Hematopoietic multipotent progenitor cell treated with erythropoietin and hydrocortisone succinate and interleukin-3 and kit ligand, for 4 days (in vitro differentiated cells): ENCODE results near the gene FAM228A.
"Not testable (repeated sequence)": the region's sequence is repeated elsewhere in the genome, so short reads cannot be mapped to it uniquely, and the experiment has no call there.

Source experiments
- DNase-seq: peaks from one replicate; pipeline ENCODE4 v3.0.0-alpha.2; 2015

The FAM228A gene

DNA sequence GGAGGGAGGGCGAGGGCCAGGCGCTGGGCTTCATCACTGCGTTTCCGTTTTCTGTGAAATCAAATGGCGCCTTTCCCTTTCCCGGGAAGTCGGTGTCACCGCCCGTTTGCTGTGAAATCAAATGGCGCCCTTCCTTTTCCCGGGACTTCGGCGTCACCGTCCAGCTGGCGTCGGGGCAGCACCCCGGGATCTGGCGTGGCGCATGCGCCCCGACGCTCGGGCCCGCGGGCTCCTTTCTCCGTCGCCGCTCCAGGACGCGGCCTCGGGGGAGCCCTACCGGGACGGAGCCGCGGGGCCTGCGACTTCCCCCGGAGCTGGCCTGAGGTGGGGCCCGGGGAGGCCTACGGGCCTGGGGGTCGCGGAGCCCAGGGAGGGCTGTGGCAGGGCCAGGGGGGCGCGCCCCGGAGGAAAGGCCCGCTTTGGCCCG, at the start of gene FAM228A:
Gene FAM228A (plus strand): TSS at position 203 of the 427 bp plus-strand sequence. CDS start 428 bp downstream, outside the sequence.
- no peak for DNase-seq

DNA sequence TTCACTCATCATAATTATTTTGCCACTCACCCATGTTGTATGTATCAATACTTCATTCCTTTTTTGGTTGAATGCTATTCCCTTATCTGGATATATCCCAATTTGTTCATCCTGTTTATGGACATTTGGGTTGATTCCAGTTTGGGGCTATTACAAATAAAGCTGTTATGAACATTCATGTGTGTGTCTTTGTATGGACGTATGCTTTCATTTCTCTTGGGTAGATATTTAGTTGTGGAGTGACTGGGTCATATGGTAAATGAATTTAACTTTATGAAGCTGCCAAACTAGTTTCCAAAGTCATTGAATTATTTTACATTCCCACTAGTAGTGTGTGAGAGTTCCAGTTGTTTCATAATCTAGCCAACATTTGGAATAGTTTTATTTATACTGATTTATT, 48.9 kb upstream of the FAM228A start:
- no peak for DNase-seq

DNA sequence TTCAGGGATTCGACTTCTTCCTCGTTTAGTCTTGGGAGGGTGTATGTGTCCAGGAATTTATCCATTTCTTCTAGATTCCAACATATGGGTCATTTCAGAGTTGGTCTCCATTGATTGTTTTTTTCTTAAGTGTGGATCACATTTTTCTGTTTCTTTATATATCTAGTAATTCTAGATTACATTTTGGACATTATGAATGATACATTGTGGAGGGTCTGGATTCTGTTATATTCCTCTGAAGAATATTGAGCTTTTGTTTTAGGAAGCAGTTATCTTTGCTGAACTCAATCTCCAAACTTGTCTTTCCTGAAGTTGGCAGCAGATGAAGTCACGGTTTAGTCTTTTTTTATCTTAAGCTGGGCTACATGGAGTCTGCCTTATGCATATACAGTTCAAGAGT, 42.3 kb upstream of the FAM228A start:
- no peak for DNase-seq

DNA sequence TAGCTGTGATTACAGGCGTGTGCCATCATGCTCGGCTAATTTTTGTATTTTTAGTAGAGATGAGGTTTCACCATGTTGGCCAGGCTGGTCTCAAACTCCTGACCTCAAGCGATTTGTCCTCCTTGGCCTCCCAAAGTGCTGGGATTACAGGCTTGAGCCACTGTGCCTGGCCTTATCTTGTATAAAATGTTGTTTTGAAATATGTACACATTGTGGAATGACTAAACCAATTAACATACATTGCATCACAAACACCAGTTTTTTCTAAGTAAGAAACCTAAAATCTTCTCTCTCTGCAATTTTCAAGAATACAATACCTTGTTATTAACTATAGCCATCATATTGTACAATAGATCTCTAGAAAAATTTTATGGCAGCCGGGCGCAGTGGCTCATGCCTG, 34.5 kb upstream of the FAM228A start:
- DNase-seq, result not testable (repeated sequence)

DNA sequence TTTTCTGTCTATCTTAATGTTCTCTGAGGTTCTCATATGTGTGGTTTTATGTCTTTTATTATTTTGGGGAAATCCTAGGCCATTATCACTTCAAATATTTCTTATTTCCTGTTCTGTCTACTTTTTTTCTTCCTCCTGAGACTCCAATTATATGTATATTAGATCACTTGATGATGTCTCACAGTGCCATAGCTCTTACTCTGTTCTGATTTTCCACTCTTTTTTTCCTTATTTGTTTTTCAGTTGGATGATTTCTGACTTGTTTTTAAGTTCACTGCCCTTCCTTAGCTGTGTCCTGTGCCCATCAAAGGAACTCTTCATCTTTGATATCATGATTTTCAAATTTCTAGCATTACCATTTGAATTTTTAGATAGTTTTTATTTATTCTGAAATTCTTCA, 27.5 kb upstream of the FAM228A start:
- DNase-seq, result no peak

DNA sequence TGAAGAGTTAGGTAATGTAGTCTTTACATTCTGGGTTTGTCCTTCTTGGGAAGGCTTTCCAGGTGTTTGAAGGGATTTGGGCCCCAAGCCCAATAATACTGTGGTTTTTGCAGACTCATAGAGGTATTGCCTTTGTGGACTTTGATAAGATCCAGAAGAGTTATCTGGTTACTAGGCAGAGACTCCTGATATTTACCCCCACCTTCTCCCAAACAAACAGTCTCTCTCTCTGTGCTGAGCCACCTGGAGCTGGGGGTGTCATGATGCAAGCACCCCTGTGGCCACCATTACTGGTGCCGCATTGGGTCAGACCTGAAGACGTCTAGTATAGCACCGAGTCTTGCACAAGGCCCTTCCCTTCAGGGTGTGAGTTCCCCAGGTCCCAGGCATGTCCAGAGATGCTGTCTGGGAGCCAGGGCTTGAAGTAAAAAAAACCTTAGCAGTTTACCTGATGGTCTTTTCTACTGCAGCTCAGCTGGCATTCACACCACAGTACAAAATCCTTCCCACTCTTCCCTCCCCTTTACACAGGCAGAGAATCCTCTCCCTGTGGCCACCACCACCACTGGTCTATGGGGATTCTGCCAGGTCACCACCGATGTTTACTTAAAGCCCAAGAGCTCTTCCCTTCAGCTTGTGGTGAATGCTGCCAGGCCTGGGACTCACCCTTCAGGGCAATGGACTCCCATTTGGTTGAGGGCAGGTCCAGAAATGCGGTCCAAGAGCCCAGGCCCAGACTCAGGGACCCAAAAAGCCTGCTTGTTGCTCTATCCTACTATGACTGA, 22.2 kb upstream of the FAM228A start:
- no peak for DNase-seq

DNA sequence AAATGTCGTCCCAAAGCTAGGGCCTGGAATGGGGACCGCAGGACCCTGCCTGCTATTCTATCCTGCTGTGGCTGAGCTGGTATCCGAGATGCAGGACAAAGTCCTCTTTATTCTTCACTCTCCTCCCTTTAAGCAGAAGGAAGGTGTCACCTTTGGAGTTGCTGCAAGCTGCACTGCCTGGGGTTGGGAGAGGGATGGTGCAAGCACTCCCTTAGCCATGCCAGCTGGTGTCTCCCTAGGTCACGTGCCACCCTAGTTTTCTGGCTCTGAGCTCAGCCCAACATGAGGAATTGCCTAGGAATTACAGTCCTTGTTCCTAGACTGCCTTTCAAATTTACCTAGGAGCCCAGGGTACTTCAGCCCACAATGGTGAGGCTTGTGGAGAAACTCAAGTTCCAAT, 21.4 kb upstream of the FAM228A start:
- DNase-seq, result no peak

DNA sequence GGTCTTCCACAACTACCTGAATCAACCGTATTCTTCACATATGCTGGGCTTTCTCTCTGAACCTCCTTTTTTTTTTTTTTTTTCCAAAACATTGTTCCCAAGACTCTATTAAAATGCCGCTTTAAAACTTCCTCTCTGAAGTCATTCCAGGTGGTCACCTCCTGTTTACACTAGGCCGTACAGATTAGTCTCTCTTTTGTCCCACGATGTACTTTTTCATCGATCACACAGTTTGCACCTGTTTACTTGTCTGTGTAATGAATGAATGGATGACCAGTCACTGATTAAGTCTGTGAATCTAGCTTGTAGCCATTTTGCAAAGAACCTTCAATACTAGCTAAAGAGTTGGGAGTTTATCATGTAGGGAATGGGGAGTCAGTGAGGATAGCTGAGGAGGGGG, 16.7 kb upstream of the FAM228A start:
- no peak for DNase-seq

DNA sequence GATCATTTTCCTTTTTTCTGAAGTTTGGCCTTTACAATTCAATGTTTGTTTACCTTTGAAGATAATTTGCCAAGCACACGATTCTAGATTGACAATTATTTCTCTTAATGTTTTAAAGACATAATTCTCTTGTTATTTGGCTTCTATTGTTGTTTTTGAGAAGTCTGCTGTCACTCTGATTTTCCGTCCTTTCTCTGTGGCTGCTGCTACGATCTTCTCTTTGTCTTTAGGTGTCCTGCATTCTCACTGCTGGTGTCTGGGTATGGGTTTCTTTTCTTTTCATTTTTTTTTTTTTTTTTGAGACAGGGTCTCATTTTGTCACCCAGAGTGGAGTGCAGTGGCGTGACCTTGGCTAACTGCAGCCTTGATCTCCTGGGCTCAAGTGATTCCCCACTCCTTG, 15.1 kb upstream of the FAM228A start:
- no peak for DNase-seq

DNA sequence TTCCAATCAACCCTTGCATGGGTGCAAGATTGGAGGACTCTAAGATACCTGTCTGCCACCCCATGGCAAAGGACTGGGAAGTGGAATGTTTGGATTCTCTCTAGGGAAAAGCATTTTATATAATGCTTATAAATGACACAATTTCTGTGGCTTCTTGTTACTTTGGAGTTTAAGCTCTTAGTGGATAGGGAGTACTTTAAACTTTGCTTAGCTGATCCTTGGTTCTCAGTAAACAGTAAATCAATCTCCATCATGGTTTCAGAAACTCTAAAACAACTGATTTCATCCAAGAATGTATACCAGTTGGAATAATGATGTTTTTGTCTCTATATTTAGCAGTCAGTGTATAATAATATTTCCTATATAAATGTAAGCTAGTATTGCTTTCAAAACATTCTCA, 14.1 kb upstream of the FAM228A start:
- DNase-seq, result no peak

DNA sequence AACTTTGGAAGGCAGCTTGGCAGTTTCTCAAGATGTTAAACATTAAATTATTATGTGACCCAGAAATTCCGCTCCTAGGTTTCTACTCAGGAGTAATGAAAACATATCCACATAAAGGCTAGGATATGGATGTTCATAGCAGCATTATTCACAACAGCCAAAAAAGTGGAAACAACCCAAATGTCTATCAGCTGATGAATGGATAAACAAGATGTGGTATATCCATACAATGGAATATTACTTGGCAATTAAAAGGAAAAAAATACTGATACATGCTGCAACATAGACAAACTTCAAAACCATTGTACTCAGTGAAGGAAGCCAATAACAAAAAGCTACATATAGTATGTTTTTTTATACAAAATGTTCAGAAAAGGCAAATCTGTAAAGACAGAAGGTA, 12.4 kb upstream of the FAM228A start:
- no peak for DNase-seq

DNA sequence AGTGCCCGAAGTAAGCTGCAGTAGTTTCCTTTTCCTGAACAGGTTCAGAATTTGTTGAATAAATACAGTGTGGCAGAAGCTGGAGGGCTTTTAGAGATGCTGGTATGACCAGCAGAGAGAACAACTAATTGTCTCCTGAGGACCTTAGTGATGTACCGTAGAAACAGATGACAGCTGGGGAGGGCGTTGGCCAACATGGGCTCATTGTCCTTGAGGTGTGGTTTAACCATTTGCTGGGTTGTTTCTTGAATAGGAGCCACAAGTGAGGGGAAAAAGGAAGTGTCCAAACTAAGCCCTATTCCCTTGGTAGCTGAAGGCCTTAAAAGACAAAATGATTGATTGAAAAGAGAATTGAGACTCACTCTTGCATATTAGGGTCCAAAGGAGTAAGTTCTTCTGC, 11.7 kb upstream of the FAM228A start:
- peak; percentile 34 for DNase-seq

DNA sequence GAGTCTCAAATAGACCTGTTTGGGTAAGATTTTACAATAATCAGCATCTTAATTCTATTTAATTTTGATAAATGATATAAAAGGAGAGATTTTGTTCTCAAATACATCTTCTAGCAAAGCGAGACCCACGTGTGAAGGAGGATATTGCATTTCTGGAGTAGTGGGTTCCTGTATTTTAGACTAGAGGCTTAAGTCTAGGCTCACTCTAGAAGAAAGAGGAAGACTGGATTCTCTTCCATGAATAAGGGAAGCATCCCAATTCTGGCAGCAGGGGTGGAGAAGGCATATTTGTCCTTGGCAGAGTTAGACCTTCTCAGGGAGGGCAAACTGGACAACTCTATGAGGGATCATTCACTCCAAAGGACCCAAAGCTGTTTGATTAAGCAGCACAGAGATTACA, 11.3 kb upstream of the FAM228A start:
- no peak for DNase-seq

DNA sequence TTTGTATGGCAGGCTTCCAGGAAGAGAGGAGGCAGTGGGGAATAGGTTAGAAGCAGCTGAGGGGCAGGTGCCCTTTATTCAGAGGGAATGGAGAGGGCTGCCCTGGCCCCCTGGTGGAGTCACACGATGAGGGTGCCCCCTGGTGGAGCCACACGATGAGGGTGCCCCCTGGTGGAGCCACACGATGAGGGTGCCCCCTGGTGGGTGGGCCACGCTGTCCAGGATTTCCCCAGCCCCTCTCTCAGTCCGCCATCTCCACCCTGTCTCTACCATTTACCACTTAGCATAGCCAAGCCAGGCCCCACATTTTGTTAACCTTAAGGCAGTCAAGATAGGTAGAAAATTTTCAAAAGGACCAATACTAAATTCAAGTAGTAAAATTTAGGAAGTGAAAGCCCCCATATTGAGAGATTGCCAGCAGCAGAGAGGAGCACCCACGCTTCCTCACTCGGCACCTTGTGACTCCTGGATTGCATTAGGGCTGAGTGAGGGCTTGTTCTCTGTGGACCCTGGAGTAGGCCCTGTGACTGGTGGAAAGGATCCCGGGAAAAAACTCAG, 10.4 kb upstream of the FAM228A start:
- DNase-seq, result peak; percentile 66

DNA sequence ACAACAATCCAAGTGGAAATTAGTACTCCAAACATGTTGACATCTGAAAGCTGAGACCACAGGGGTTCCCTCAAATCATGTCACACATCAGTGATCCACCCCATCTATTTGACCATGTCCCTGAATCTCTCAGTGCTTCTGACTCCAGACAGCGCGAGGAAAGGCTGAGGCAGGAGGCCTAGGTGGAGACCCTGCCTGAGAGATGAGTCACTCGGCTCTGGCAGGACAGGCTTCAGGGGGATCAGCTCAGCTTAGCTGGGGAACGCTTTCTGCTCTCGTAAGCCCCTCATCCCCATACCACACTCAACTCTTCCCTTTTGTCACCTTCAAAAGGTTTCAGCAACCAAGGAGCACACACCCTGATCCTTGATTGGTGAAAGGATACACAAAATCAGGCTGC, 5.8 kb upstream of the FAM228A start:
- no peak for DNase-seq

DNA sequence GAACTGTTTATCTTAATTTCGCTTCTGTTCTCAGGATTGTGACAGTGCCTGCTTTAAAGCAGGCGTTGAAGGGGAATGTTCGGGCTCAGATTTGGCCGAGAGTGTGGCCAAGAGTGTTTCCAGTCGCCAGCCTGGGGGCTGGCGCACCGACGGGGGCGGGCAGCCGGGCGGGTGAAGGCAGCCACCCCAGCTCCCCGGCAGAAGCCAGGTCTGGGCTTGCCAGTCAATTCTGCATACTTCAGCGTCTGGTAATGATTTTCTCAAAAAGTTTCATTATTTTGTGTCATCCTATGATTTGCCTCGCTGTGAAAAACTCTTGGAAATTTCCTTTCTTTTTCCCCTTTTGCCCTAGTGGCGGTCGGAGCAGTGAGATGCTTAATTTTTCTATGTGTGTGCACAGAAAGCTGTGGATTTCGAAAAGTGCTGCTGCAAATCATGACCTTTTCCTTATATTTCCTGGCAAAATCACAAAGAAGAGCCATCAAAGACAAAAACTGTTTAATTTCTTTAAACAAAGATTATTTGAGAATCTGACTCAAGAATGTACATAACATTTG, 856 bp downstream of the FAM228A start:
- DNase-seq, result no peak

DNA sequence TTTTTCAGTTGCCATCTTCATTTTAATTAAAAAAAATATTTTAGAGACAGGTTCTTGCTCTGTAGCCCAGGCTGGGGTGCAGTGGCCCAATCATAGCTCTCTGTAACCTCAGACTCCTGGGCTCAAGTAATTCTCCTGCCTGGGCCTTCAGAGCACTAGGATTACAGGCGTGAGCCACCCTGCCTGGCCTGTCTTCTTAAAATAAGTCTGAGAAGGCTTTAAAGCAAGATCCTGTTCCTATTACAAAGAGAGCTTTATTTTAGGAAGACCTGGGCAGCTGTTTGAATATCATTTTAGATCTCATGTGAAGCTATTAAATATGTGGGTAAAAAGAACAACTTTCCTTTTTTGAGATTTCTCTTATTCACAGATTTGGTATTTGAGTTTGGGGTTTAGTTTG, 1.5 kb downstream of the FAM228A start:
- DNase-seq, result no peak

DNA sequence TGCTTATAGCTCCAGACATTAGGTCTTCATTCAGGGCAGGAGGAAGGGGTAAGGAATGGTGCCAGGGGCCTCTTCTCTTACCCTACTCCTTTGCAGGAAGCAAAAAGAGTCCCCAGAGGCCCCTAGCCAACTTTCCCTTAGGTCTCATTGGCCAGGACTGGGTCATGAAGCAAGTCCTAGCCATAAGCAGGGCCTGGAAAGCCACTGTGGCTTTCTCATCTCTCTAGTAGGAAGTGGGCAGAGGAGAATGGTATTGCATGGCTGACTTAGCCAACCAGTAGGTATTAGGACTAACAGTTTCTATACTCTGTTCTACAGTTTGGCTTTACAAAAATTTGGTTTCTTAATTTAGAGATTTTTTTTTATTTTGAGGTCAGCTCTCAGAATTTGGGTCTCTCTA, 4.8 kb downstream of the FAM228A start:
- peak; percentile 41 for DNase-seq

DNA sequence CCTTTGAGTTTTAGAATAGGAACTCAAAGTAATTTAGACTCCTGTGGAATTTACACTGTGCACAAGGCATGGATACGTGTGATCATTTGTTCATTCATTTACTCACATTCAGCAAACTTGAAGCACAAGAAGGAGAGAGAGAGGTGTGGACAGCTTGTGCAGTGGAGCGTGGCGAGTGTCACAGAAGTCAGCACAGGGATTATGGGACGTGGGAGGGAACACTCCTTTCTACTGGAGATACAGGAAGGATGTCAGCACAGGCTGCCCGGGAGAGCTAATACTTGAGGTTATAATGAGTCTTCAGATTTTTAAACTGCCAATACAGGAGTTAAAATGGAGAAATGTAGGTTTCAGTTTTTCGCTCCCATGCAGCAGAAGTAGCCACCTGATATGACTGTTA, 7.0 kb downstream of the FAM228A start:
- DNase-seq, result no peak

DNA sequence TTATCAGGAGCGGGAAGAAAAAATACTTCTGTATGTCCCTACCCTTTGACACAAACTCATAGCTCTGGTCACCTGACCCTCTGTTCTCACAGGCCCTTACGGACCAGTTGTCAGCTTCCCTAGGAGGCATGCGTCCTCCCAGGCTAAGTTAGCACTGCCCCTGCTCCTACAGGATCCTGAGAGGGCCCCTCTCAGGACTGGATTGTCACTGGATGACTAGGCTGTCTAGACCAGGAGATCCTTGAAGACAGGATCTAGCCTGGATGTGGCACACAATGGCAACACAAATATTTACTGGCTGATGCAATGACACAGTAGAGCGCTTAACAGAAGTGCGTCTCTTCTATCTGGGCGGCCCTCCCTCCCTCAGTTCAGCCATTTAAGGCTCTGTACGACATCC, 7.7 kb downstream of the FAM228A start:
- DNase-seq, result no peak

DNA sequence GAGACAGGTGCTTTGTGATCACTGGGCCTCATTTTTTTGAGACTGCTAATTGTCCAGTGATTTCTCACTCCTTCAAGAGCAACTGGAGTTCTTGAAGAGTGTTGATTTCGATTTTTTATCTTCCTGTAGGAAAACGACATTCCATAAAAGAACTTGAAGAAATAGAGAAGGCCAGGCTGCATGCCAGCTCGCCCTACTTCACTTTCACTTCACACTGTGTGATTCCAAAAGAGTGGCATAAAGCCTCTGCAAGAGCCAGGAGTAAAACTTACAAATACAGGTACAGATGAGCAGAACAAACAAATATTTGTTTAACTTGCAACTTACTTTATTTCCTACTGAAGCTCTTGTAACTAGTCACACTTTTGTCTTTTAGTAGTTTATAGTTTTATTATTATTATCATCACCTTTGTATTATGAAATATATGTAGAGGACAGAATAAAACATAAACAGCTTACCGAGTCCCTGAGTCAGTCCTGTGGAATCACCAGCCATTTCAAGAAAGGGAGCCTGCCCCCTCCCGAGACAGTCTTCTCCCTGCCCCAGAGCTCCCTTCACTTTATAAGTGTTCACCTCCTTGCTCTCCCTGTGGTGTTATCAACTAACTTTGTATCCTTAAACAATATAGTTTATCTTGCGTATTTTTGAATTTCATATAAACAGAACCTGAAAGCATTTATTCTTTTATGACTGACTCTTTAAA, 8.7 kb downstream of the FAM228A start:
- no peak for DNase-seq

DNA sequence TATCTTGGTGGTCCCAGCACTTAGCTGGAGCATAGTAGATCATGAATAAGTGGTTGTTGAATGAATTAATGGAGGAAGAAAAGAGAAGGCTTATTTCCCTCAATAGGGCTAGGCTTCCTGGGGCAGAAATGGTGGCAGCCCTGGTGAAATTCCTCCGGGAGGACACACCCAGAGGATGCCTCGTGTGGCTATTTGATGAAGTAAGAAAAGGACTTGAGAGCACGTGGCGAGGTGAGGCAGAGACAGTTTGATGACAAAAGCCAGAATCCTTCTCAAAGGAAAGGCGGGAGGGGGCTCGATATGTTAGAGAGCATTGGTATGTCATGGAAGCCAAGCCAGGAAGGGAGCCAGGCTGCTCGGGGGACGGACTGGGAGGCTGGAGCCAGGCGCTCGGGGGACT, 14.7 kb downstream of the FAM228A start:
- no peak for DNase-seq

DNA sequence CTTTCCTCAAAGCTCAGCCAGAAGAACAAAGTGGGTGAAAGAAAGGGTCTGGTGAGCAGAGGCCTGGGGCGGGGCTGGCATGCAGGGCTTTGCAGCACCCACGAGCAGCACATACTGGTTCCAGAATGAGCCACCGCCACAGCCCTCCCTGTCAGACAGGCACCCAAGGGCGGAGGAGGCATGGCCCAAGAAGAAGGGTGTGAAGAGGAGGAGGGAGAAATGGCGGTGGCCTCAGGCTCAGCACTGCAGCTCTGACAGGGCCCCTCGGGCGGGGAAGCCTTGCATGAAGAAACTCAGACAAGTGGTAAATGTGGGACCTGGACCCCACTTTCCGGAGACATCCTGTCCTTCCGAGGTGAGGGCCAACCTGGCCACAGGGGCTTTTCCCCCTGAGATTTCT, 15.7 kb downstream of the FAM228A start:
- no peak for DNase-seq

DNA sequence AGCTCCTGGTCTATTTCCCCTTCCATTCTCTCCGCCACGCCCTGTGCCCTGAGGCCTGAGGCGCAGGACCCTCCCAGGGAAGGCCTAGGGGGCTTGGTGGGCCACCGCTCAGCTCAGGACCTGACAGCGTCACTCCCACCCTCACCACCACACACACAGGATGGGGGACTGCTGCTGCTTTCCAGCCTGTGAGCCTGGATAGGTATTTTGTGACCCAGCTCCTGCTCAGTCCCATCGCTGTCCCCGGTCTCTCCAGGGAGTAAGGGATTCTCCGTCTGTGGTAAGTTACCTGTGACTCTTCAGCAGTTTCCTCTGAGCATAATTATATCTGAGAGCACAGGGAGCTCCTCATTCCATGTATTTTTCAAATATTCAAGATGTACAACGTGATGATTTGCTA, 16.3 kb downstream of the FAM228A start:
- no peak for DNase-seq
